ENCODE data around the gene TMPRSS11D.

DNA sequence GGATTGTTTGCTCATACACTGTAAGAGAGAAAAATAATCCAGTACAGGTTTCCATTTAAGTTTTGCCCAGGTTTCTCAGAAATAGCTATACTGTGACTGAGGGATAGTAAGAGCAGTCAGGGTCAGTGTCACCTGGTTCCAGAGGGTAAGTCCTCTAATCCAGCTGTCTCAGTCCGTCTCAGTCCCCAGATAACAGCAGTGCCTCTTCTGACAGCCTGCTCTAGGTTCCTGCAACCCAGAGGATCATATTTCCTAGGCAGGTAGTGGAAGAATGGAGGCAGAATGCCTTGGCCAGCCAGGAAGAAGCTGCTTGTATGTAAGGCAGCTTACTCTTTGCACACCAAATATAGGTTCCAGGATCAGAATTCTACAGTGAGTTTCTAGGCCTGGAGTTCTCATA lies 107.1 kb downstream of the TMPRSS11D start:
- TF ChIP-seq POLR2A (IDR thresholded peaks at IDR 0.05; ENCODE audit: low read length) (no peak), GATA1 (IDR thresholded peaks at IDR 0.05; ENCODE audit: low read depth, low read length) (no peak)
